SK-N-SH (cell line): ENCODE data around the gene SERTAD2. TPM values are rescaled to one million over a fixed set of nuclear protein-coding genes. Genes with fewer than 3 reads are reported as not detected.

ENCODE experiments used
- CTCF ChIA-PET: fragments of 300-600, 350-600 bp; formaldehyde crosslinking; extraction: SDS; loops from one replicate; lab custom pipeline; 2021; lab: Yijun Ruan, JAX
- POLR2A ChIA-PET: fragments of 350-600 bp; sonication (Branson Sonifier 250); formaldehyde crosslinking; extraction: SDS; loops from one replicate; lab custom pipeline; 2020; ENCODE audit warnings: antibody characterized with exemption, inconsistent platforms; lab: Yijun Ruan, JAX
- DNase-seq: peaks from one replicate; pipeline ENCODE4 v3.0.0; 2012
- H2AFZ ChIP-seq: fragments of 200-600 bp; sonication (generic); 2 replicates; pipeline ENCODE4 v1.8.1; 2016; ENCODE audit warnings: antibody characterized with exemption, mild to moderate bottlenecking, low read depth
- H3F3A ChIP-seq: fragments of 200-600 bp; sonication (generic); replicated peaks from 2 replicates; pipeline ENCODE3; 2016; ENCODE audit warnings: antibody characterized with exemption, mild to moderate bottlenecking; ENCODE audit not compliant: insufficient read depth
- H3K27ac ChIP-seq, 2 experiments: fragments of 200-500 bp in 1 of 2; fragments of 200-600 bp in 1 of 2; sonication (Bioruptor generic) in 1 of 2; sonication (generic), shearing (Covaris generic) in 1 of 2; 2 replicates each; pipeline versions ENCODE4 v1.5.1 to v1.6.1; 2014 to 2016; ENCODE audit warnings: low read depth in 2 of 2, inconsistent platforms in 1 of 2, low read length in 1 of 2, mild to moderate bottlenecking in 1 of 2, mixed read lengths in 1 of 2
- H3K27me3 ChIP-seq: fragments of 200-600 bp; sonication (generic), shearing (Covaris generic); 2 replicates; pipeline ENCODE4 v1.6.1; 2016; ENCODE audit warnings: mixed run types; ENCODE audit not compliant: insufficient read depth
- H3K36me3 ChIP-seq, 2 experiments: fragments of 200-500 bp in 1 of 2; fragments of 200-600 bp in 1 of 2; sonication (Bioruptor generic) in 1 of 2; sonication (generic) in 1 of 2; replicated peaks in 1 of 2; 2 replicates each; pipeline versions ENCODE3 to v1.5.1; 2014 to 2016; ENCODE audit warnings: low read length in 1 of 2, mild to moderate bottlenecking in 1 of 2; ENCODE audit not compliant: insufficient read depth in 2 of 2, control insufficient read depth in 1 of 2
- H3K4me1 ChIP-seq, 2 experiments: fragments of 200-500 bp in 1 of 2; fragments of 200-600 bp in 1 of 2; sonication (Bioruptor generic) in 1 of 2; sonication (generic), shearing (Covaris generic) in 1 of 2; 2 replicates each; pipeline versions ENCODE4 v1.5.1 to v1.6.1; 2014 to 2016; ENCODE audit warnings: low read depth in 1 of 2, low read length in 1 of 2, mixed run types in 1 of 2; ENCODE audit not compliant: insufficient read depth in 2 of 2, control insufficient read depth in 1 of 2
- H3K4me2 ChIP-seq: fragments of 200-600 bp; sonication (generic), shearing (Covaris generic); 2 replicates; pipeline ENCODE4 v1.6.1; 2017; ENCODE audit warnings: mixed run types
- H3K4me3 ChIP-seq, 2 experiments: fragments of 200-500 bp in 1 of 2; fragments of 200-600 bp in 1 of 2; sonication (Bioruptor generic) in 1 of 2; sonication (generic), shearing (Covaris generic) in 1 of 2; 2 replicates each; pipeline versions ENCODE4 v1.5.1 to v1.8.1; 2014 to 2016; ENCODE audit warnings: low read depth in 2 of 2, inconsistent platforms in 1 of 2, low read length in 1 of 2, mild to moderate bottlenecking in 1 of 2, mixed read lengths in 1 of 2, moderate library complexity in 1 of 2
- H3K79me2 ChIP-seq: fragments of 200-600 bp; sonication (generic); 2 replicates; pipeline ENCODE4 v1.8.1; 2017; ENCODE audit warnings: mild to moderate bottlenecking; ENCODE audit not compliant: insufficient read depth
- H3K9ac ChIP-seq: fragments of 200-600 bp; sonication (generic); 2 replicates; pipeline ENCODE4 v1.6.1; 2017; ENCODE audit warnings: mixed run types
- H3K9me2 ChIP-seq: fragments of 200-600 bp; sonication (generic); 2 replicates; pipeline ENCODE4 v1.6.1; 2017; ENCODE audit warnings: mixed run types
- H3K9me3 ChIP-seq: fragments of 200-600 bp; sonication (generic); 2 replicates; pipeline ENCODE4 v1.6.1; 2017; ENCODE audit warnings: mixed run types, mild to moderate bottlenecking, moderate library complexity
- H4K20me1 ChIP-seq: fragments of 200-600 bp; sonication (generic); 2 replicates; pipeline ENCODE4 v1.6.1; 2017; ENCODE audit warnings: mild to moderate bottlenecking, mixed run types; ENCODE audit not compliant: insufficient read depth
- CHD2 ChIP-seq: fragments of 150-350 bp; IDR thresholded peaks from 2 replicates; pipeline ENCODE4 v1.6.1; 2018; ENCODE audit warnings: low read length; ENCODE audit not compliant: partially characterized antibody
- ELF1 ChIP-seq: IDR thresholded peaks from 2 replicates; pipeline ENCODE4 v1.4.0; 2012
- EZH2phosphoT487 ChIP-seq: fragments of 200-600 bp; sonication (generic); IDR thresholded peaks from 2 replicates; pipeline ENCODE4 v1.6.1; 2017; ENCODE audit warnings: low read depth, mixed run types, mild to moderate bottlenecking, antibody characterized with exemption, moderate library complexity, borderline replicate concordance
- GABPA ChIP-seq: IDR thresholded peaks from 2 replicates; pipeline ENCODE4 v1.4.0; 2012; ENCODE audit warnings: low read depth, mild to moderate bottlenecking
- GATA2 ChIP-seq: sonication (generic); formaldehyde crosslinking; IDR thresholded peaks from 2 replicates; pipeline ENCODE4 v1.5.0; 2020; ENCODE audit warnings: mild to moderate bottlenecking, missing genetic modification reagents
- JUND ChIP-seq: IDR thresholded peaks from 2 replicates; pipeline ENCODE4 v1.4.0; 2012
- RFX5 ChIP-seq: IDR thresholded peaks from 2 replicates; pipeline ENCODE4 v1.6.1; 2012; ENCODE audit warnings: mild to moderate bottlenecking, improper control_type of control experiment, low read length
- SIN3A ChIP-seq: IDR thresholded peaks from 2 replicates; pipeline ENCODE4 v1.6.1; 2012; ENCODE audit warnings: low read depth, mild to moderate bottlenecking, low read length, moderate library complexity, borderline replicate concordance
- SMC3 ChIP-seq: IDR thresholded peaks from 2 replicates; pipeline ENCODE4 v1.6.1; 2012; ENCODE audit warnings: low read depth, low read length, improper control_type of control experiment
- TCF12 ChIP-seq: IDR thresholded peaks from 2 replicates; pipeline ENCODE4 v1.4.0; 2012
- YY1 ChIP-seq: IDR thresholded peaks from 2 replicates; pipeline ENCODE4 v1.4.0; 2012; ENCODE audit warnings: low read depth, mild to moderate bottlenecking
- WGBS: methylation state at CpG from one replicate; pipeline ENCODE4 v1.1.6; 2017; ENCODE audit warnings: low lambda C conversion rate; 5-methylcytosine and 5-hydroxymethylcytosine counted together
- polyA plus RNA-seq, 3 experiments: library from polyadenylated mRNA; depleted of rRNA; stranded (reverse); fragments of >200 nt; gene quantifications; 2 replicates each; pipeline ENCODE4 v1.2.3, GENCODE V29; 2012
- TF ChIP-seq, protein P1 (sequence below): IDR thresholded peaks from 2 replicates; pipeline ENCODE4 v1.4.0; 2012; ENCODE audit warnings: low read depth
- TF ChIP-seq, protein P2 (sequence below): fragments of 150-350 bp; IDR thresholded peaks from 2 replicates; pipeline ENCODE4 v1.6.1; 2017; ENCODE audit warnings: antibody characterized with exemption, low read length, low read depth, borderline replicate concordance
- TF ChIP-seq, protein P3 (sequence below): IDR thresholded peaks from 2 replicates; pipeline ENCODE4 v1.6.1; 2012; ENCODE audit warnings: mild to moderate bottlenecking, low read depth, low read length, moderate library complexity

SERTAD2 gene
- polyA plus RNA-seq, 1 of the 3 experiments (the other 2 are of a cell fraction) = 9.1 TPM

DNA sequence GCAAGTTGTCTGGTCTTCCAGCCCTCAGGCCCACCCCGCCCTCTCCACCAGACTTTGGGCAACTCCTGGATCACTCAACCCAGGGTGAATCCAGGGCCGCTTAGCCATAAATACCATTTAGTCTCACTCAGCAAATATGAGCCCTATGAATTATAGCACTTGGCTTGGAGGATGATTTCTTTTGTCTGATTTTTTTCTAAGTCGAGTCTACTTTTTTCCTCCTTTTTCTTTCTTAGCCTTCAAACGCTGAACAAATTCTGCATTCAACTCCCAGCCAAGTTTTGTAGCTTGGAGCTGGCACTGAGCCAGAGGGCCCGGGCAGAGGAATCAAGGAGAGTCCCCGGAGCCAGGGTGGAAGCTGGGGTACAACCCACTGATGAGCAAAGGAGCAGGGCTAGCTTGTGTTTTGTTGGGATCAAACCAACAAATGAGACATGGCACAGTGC lies 48.7 kb downstream of the SERTAD2 start (continued):
- TF ChIP-seq, protein P1, sequence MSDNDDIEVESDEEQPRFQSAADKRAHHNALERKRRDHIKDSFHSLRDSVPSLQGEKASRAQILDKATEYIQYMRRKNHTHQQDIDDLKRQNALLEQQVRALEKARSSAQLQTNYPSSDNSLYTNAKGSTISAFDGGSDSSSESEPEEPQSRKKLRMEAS = no peak
- TF ChIP-seq ELF1 (no peak), GATA2 (CRISPR knock-in tag) (no peak), JUND (no peak), YY1 (no peak), SIN3A (no peak), GABPA (no peak)
- TF ChIP-seq, protein P2, sequence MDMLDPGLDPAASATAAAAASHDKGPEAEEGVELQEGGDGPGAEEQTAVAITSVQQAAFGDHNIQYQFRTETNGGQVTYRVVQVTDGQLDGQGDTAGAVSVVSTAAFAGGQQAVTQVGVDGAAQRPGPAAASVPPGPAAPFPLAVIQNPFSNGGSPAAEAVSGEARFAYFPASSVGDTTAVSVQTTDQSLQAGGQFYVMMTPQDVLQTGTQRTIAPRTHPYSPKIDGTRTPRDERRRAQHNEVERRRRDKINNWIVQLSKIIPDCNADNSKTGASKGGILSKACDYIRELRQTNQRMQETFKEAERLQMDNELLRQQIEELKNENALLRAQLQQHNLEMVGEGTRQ = no peak

DNA sequence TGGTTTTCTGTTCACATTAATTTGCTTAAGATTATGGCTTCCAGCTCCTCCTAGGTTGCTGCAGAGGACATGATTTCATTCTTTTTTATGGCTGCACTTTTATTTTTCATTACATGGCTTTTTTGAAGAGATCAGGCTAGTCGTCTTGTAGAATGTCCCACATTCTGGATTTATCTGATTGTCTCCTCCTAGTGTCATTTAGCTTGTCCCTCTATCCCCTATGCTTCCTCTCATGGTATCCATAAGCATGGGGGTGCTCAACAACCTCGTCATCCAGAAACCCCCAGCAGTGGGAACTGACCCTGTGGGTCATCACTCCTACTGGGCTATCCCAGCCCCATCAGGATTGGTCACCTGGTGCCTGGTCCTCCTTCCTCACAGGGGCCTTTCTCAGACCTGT lies 49.6 kb downstream of the SERTAD2 start:
- Histone ChIP-seq H2AFZ (no peak overlapping the region), H3K27me3 (no peaks in the 10 kb centered on the region), H3F3A (no peaks in the 10 kb centered on the region), H4K20me1 (no peaks in the 10 kb centered on the region), H3K9me2 (no peaks in the 10 kb centered on the region), H3K9ac (no peak overlapping the region), H3K4me3 (no peak overlapping the region), H3K27ac (no peak overlapping the region), H3K36me3 (no peaks in the 10 kb centered on the region), H3K79me2 (no peaks in the 10 kb centered on the region), H3K4me2 (no peak overlapping the region), H3K9me3 (no peaks in the 10 kb centered on the region), H3K4me1 (peaks cover 0 to 11% of the 10 kb centered on the region in 2 experiments; a peak in 1 of 4 replicates)
- ChIA-PET CTCF (interaction anchor here (1.2 kb wide), 1 partner anchor 273 kb away, joined by 5 read pairs; no protein-coding TSS in a partner anchor), POLR2A (no interaction called here)
- no peak for DNase-seq
- 44% methylated on average over 2 of the region's 2 CpGs for WGBS
- TF ChIP-seq, protein P3, sequence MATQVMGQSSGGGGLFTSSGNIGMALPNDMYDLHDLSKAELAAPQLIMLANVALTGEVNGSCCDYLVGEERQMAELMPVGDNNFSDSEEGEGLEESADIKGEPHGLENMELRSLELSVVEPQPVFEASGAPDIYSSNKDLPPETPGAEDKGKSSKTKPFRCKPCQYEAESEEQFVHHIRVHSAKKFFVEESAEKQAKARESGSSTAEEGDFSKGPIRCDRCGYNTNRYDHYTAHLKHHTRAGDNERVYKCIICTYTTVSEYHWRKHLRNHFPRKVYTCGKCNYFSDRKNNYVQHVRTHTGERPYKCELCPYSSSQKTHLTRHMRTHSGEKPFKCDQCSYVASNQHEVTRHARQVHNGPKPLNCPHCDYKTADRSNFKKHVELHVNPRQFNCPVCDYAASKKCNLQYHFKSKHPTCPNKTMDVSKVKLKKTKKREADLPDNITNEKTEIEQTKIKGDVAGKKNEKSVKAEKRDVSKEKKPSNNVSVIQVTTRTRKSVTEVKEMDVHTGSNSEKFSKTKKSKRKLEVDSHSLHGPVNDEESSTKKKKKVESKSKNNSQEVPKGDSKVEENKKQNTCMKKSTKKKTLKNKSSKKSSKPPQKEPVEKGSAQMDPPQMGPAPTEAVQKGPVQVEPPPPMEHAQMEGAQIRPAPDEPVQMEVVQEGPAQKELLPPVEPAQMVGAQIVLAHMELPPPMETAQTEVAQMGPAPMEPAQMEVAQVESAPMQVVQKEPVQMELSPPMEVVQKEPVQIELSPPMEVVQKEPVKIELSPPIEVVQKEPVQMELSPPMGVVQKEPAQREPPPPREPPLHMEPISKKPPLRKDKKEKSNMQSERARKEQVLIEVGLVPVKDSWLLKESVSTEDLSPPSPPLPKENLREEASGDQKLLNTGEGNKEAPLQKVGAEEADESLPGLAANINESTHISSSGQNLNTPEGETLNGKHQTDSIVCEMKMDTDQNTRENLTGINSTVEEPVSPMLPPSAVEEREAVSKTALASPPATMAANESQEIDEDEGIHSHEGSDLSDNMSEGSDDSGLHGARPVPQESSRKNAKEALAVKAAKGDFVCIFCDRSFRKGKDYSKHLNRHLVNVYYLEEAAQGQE = no peak
- TF ChIP-seq EZH2phosphoT487 (no peak), CHD2 (no peak), RFX5 (no peak), JUND (no peak), TCF12 (no peak), SMC3 (no peak)
- TF ChIP-seq, protein P2 = no peak
